ENCODE measurements around the gene TSHZ2. TPM values are rescaled to one million over a fixed set of nuclear protein-coding genes. Genes with fewer than 3 reads are reported as not detected.

The TSHZ2 gene
- total RNA-seq, 1 experiment from 2014 or later: 0.07 TPM

GRCh38 chr20:53186635-53187034 lies 214.5 kb downstream of the TSHZ2 start:
- no peak for DNase-seq

More at GRCh38 chr20:53186635-53187034, 214.5 kb downstream of the TSHZ2 start:
- Histone ChIP-seq H3K4me1 (ENCODE audit: insufficient read depth, low read length) (no peaks in the 10 kb centered on the region; the same call in 1 of the 2 replicates), H2BK5ac (ENCODE audit: insufficient read length, low read length) (no peak overlapping the region), H3K14ac (ENCODE audit: insufficient read depth, low read length) (no peak overlapping the region), H3K23me2 (ENCODE audit: insufficient read length, low read depth, low read length, poor library complexity, severe bottlenecking) (no peaks in the 10 kb centered on the region), H3K79me2 (ENCODE audit: insufficient read depth, low read length) (no peaks in the 10 kb centered on the region), H3K79me1 (ENCODE audit: insufficient read depth, low read depth, low read length, poor library complexity, severe bottlenecking) (no peaks in the 10 kb centered on the region), H3K9me3 (ENCODE audit: control insufficient read depth, low read depth, low read length) (no peaks in the 10 kb centered on the region), H3K23ac (ENCODE audit: insufficient read length, low read depth, low read length) (no peak overlapping the region), H4K91ac (ENCODE audit: insufficient read length, low read depth, low read length) (no peak overlapping the region), H3K27ac (ENCODE audit: insufficient read length, low read depth, low read length) (no peak overlapping the region), H3K56ac (ENCODE audit: insufficient read length, low read depth, low read length) (no peak overlapping the region), H4K5ac (ENCODE audit: insufficient read length, low read depth, low read length) (no peak overlapping the region), H3K9ac (ENCODE audit: extremely low read depth, insufficient read length, low read length) (no peak overlapping the region), H2BK120ac (ENCODE audit: low read depth, low read length, poor library complexity, severe bottlenecking) (no peak overlapping the region), H2BK12ac (ENCODE audit: insufficient read length, low read depth, low read length) (no peak overlapping the region), H2BK15ac (ENCODE audit: low read depth, low read length) (no peak overlapping the region), H2AK5ac (ENCODE audit: insufficient read length, low read length) (no peak overlapping the region), H3K18ac (ENCODE audit: insufficient read length, low read depth, low read length) (no peak overlapping the region), H3K4me2 (ENCODE audit: insufficient read depth, insufficient read length, low read length) (no peak overlapping the region), H4K8ac (replicated peaks; ENCODE audit: insufficient read length, low read depth, low read length) (no peak overlapping the region), H3T11ph (ENCODE audit: low read length) (no peak overlapping the region), H3K27me3 (ENCODE audit: insufficient read depth, low read length) (no peaks in the 10 kb centered on the region), H3K4ac (ENCODE audit: low read depth, low read length) (no peak overlapping the region), H2AFZ (ENCODE audit: low read length) (no peak overlapping the region), H2BK20ac (ENCODE audit: low read depth, low read length, poor library complexity, severe bottlenecking) (no peak overlapping the region), H4K20me1 (ENCODE audit: control insufficient read depth, insufficient read depth, insufficient read length) (no peaks in the 10 kb centered on the region)
- Mint-ChIP-seq H3K9me3 (no peaks in the 10 kb centered on the region), H3K4me3 (no peak overlapping the region), H3K27me3 (ENCODE audit: low read depth) (no peaks in the 10 kb centered on the region; the same call in 1 of the 2 replicates), H3K4me1 (peaks cover 8 to 12% of the 10 kb centered on the region in 2 experiments), H3K27ac (no peak overlapping the region), H3K36me3 (ENCODE audit: insufficient read depth in 1 of 3, low read depth in 3 of 3) (no peaks in the 10 kb centered on the region)
- WGBS (ENCODE audit: extremely low coverage, insufficient read length, low lambda C conversion rate): no CpG with 5 or more reads among the region's 6 CpGs
- TF ChIP-seq CTCF (conservative IDR thresholded peaks at IDR 0.05): peak; percentile 55

All from H9 (cell line).